Measurements from ENCODE around the gene FAM210B. TPM values are rescaled to one million over a fixed set of nuclear protein-coding genes. Genes with fewer than 3 reads are reported as not detected.

The FAM210B gene
- total and polyA plus RNA-seq, 2 donors = 31.2 to 49.0 TPM

DNA sequence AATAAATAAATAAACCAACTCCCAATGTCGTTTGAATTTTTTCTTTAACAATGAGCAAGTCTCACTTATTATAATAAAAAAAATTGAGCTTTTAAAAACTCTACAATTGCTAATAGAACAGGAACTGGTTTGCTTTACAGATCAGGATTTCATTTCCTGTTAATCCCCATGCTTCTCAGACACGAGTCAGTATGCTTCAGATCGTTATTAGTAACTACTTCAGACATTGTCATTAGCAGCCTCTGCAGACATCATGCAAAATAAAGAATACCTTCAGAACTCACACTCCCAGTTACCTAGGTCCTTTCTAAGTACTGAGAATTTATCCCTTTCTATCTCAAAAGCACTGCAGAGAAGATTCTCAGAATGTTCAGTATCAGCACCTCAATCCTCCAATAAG, 10.0 kb upstream of the FAM210B start:
- no peak for DNase-seq (ENCODE audit: extremely low spot score)
- no peak overlapping the region for H3K27ac ChIP-seq (ENCODE audit: low read depth)
- 12% methylated on average over 3 of the region's 3 CpGs for WGBS

DNA sequence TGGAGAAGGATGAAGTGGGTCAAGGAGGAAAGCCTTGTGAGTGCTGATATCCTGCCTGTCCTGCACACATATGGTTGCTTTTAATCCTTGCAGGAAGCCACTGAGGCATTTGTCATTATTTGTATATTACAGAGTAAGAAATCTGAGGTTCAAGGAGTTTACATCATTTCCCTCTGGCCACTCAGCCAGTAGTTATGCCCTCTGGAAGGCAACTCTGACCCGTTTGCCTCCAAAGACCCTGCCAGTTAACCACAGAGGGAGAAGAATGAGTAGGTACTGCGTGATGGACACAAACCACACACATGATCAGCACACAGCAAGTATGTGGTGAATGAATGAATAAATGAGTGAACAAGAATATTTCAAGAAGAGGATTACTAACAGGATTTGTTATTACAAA, 7.9 kb upstream of the FAM210B start:
- WGBS = 79% methylated on average over 2 of the region's 2 CpGs
- Histone ChIP-seq H3K4me1 (ENCODE audit: insufficient read depth) (no peaks in the 10 kb centered on the region), H3K27ac (ENCODE audit: low read depth) (no peak overlapping the region), H3K36me3 (ENCODE audit: insufficient read depth) (no peaks in the 10 kb centered on the region), H3K4me3 (ENCODE audit: low read depth, low read length) (no peak overlapping the region)
- DNase-seq (ENCODE audit: extremely low spot score) = no peak

More for the DNA sequence above, 10.0 kb upstream of the FAM210B start:
- H3K4me3 ChIP-seq (ENCODE audit: low read depth, low read length) = no peak overlapping the region
- no peaks in the 10 kb centered on the region for H3K4me1 ChIP-seq (ENCODE audit: insufficient read depth)
- no peaks in the 10 kb centered on the region for H3K36me3 ChIP-seq (ENCODE audit: insufficient read depth)

DNA sequence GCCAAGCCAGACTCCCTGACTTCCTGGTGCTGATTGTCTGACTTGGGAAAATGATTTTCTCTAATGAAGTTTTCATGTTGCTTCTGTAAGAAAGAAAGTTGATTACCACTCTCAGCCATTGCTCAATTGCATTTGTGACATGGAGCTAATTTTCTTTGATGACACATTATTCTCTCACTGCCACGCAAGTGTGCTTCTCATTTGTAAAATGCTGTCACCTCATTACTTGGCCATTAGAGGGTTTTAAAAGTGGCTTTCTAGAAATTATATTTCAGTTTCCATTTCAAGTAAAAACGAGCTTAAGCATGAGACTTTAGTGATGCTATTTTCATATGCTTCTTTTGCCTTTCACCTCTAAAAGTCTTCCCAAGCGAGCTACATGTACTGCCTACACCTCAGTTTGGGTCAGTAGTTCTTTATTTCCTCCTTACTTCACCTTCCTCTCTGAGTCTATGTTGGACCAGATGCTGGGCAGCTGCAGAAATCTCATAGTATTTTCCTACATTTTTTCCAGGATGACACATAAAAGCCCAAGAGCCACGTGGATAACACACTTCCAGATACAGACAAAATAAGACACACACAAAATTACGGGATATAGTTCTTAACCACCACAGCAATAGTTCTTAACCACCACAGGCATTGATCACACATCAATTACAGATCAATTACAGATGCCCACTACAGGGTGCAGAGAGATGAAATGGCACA, 6.3 kb upstream of the FAM210B start:
- 68% methylated on average over 5 of the region's 5 CpGs for WGBS
- no peaks in the 10 kb centered on the region for H3K36me3 ChIP-seq (ENCODE audit: insufficient read depth)
- H3K27ac ChIP-seq (ENCODE audit: low read depth) = no peak overlapping the region
- DNase-seq (ENCODE audit: extremely low spot score) = no peak
- H3K4me1 ChIP-seq (ENCODE audit: insufficient read depth) = no peaks in the 10 kb centered on the region
- H3K4me3 ChIP-seq (ENCODE audit: low read depth, low read length) = no peak overlapping the region

DNA sequence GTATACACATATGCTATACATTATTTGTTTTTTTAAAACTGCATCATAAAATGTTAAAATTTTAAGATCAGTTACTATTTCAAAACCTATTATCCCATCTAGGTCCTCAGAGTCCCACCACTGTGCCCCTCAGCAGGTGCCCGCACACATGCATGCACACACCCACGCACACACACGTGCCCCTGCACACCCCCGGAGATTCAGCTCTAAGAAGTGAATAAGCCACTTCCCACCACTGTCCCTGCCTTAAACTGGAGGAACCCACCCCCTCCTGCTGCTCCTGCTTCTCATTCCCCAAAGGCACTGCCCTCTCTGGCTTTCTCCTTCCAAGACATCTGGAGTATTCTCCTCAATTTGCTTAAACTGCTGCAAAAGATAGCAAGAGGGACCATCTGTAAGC, 5.4 kb upstream of the FAM210B start:
- H3K27ac ChIP-seq (ENCODE audit: low read depth) = no peak overlapping the region
- no peak for DNase-seq (ENCODE audit: extremely low spot score)
- H3K36me3 ChIP-seq (ENCODE audit: insufficient read depth) = no peaks in the 10 kb centered on the region
- H3K4me1 ChIP-seq (ENCODE audit: insufficient read depth) = no peaks in the 10 kb centered on the region
- H3K4me3 ChIP-seq (ENCODE audit: low read depth, low read length) = no peak overlapping the region
- WGBS = 89% methylated on average over 4 of the region's 4 CpGs

DNA sequence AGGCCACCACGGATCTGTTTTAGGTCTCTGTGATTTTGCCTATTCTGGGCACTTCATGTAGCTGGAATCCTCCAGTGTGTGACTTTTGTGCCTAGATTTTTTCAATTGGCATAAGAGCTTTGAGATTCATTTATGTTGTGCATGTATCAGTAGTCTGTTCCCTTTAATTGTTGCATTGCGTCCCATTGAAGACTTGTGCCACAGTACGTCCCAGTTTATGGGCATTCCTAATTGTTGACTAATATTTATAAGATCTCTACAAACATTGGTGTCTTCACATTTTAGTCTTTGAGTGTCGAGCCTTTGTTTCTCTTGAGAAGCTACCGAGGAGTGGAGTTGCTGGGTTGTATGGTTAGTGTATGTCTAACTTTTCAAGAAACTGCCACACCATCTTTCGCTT, 704 bp upstream of the FAM210B start:
- 40% methylated on average over 6 of the region's 6 CpGs for whole genome bisulfite sequencing
- Histone ChIP-seq H3K36me3 (ENCODE audit: insufficient read depth) (no peaks in the 10 kb centered on the region), H3K27ac (ENCODE audit: low read depth) (no peak overlapping the region), H3K4me1 (ENCODE audit: insufficient read depth) (no peaks in the 10 kb centered on the region), H3K4me3 (ENCODE audit: low read depth, low read length) (peak overlapping the region; percentile 97)
- DNase-seq (ENCODE audit: extremely low spot score) = no peak

DNA sequence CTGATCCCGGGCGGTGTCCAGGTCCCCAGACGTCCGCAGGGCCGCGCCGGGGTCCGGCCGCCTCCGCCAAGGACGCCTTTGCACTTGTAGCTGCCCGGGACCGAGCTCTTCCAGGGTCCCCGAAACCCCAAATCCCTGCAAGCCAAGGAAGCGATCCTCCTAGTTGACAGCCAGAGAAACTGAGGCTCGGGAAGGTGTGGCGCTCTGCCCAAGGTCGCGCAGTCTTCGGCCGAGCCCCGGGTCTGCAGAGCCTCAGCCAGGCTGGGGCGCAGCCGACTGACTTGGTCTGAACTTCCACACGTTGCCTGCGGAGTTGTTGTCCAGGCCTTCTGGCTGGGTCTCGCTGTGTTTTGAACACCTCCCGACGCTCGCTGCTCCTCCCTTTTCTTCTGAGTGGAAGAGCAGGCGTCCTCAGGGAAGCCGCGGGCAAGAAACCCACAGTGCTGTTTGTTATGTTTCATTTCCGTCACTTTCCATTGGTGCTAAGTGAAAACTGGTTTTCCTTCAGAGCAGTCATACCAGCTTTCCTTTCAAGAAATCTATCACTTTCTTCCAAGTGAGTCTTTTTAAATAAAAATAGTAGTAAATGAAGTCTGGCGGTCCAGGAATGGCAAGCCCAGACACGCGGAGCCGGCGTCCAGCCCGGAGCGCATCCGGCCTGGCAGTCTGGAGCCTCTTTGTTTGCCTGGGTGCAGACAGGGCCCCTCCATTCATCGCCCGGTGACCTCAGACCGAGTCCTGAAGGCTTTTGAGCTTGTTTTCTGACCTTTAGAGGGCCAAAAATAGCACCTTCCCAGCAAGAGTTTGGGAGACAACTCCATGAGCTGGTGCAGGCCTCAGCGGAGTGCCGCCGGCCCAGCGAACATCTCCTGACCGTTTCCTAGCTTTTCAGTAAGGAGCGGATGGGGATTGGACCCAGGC, 698 bp downstream of the FAM210B start:
- H3K4me3 ChIP-seq (ENCODE audit: low read depth, low read length) = peak overlapping the region; percentile 97
- peak; percentile 49 for DNase-seq (ENCODE audit: extremely low spot score)
- H3K27ac ChIP-seq (ENCODE audit: low read depth) = peak overlapping the region; percentile 58
- WGBS = 5% methylated on average over 51 of the region's 51 CpGs
- no peaks in the 10 kb centered on the region for H3K4me1 ChIP-seq (ENCODE audit: insufficient read depth)
- no peaks in the 10 kb centered on the region for H3K36me3 ChIP-seq (ENCODE audit: insufficient read depth)

DNA sequence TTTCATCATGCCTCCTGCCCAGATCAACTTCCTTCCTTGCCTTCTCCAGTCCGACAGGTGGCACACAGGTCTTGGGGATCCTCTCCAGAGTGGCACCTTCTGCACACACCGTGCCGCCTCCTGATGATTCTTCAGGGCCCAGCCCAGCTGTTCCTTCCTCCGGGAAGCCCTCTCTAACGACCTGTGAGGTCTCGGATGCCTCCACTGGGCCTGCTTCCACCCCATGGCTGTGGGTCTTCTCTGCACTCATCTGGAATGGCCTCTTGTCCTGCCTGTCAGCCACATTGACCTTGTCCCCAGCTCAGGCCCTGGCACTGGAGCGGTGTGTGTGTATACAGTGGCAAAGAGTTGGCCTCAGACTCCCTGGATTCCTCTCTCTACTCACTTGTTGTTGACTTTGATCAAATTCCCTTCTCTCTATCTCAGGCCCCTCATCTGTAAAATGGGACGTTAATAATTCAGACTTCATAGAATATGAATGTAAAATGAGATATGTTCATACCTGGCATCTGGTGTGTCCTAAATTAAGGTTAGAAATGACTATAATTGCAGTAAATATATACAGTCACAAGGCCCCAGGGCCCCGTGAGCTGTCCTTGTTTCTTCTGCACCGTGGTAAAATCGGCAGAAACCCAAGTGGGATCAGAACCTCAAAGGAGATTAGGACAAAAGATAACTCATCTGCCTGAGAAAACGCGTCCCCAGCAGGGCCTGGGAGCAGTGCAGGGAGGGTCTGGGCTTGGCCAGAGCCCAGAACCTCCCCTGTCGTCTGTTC, 1.5 kb downstream of the FAM210B start:
- Histone ChIP-seq H3K27ac (ENCODE audit: low read depth) (no peak overlapping the region), H3K4me3 (ENCODE audit: low read depth, low read length) (peak overlapping the region; percentile 97), H3K4me1 (ENCODE audit: insufficient read depth) (no peaks in the 10 kb centered on the region), H3K36me3 (ENCODE audit: insufficient read depth) (no peaks in the 10 kb centered on the region)
- no peak for DNase-seq (ENCODE audit: extremely low spot score)
- 54% methylated on average over 14 of the region's 14 CpGs for WGBS

DNA sequence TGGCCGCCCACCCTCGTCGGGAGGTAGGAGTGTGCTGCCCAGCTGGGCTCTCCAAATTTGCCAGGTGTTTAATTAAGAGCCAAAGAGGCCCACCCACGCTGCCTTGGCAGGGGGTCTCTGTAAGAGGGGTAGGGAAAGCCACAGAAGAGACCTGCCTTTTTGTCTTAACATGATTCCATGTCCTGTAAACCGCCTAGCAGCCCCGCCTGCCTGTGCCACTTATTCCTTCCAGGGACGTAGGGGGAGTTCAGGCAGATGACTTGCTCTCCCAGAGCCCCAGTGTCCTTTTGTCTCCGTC, 2.1 kb downstream of the FAM210B start:
- Histone ChIP-seq H3K4me3 (ENCODE audit: low read depth, low read length) (no peak overlapping the region), H3K4me1 (ENCODE audit: insufficient read depth) (no peaks in the 10 kb centered on the region), H3K27ac (ENCODE audit: low read depth) (no peak overlapping the region), H3K36me3 (ENCODE audit: insufficient read depth) (no peaks in the 10 kb centered on the region)
- WGBS = 74% methylated on average over 8 of the region's 8 CpGs
- DNase-seq (ENCODE audit: extremely low spot score) = no peak

DNA sequence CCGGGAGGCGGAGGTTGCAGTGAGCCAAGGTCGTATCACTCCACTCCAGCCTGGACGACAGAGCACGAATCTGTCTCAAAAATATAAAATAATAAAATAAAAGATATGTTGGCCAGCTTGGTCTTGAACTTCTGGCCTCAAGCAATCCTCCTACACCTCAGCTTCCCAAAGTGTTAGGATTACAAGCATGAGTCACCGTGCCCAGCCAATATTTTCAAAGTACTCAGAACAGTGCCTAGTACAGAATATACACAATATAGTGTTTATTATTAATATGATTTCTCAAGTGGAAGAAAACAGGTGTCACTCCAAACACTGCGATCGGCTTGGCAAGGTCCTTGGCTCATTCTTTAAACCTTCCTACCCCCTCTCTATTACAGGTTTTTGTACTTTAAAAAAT, 3.1 kb downstream of the FAM210B start:
- 83% methylated on average over 8 of the region's 8 CpGs for WGBS
- no peak for DNase-seq (ENCODE audit: extremely low spot score)
- Histone ChIP-seq H3K27ac (ENCODE audit: low read depth) (no peak overlapping the region), H3K36me3 (ENCODE audit: insufficient read depth) (no peaks in the 10 kb centered on the region), H3K4me3 (ENCODE audit: low read depth, low read length) (no peak overlapping the region), H3K4me1 (ENCODE audit: insufficient read depth) (no peaks in the 10 kb centered on the region)

DNA sequence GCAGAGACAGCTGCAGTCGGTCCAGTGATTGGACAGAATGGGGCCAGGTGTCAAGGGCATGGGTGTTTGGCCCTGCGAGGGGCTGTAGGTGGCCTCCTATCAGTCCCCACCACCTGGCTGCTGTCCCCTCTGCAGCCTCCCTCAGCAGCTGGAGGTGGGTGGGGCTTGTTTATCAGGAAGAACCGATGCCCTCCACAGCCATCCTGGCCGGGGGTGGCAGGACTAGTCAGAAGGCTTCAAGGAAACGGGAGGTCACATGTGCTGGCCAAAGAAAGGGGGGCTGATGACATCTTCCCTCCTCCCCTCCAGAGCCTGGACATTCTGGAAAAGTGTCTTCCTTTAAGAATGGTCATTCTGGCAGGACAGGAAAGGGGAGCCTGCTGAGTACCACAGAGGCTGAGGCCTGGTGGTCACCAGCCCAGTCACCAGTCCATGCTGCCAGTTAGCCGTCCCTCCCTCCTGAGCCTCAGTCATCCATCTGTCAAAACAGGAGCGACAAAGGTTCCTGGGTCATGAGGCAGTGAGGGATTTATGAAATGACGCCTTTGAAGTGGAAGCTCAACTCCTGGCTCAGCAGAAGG, 4.1 kb downstream of the FAM210B start:
- H3K4me3 ChIP-seq (ENCODE audit: low read depth, low read length) = no peak overlapping the region
- H3K27ac ChIP-seq (ENCODE audit: low read depth) = no peak overlapping the region
- 52% methylated on average over 8 of the region's 8 CpGs for WGBS
- no peaks in the 10 kb centered on the region for H3K4me1 ChIP-seq (ENCODE audit: insufficient read depth)
- DNase-seq (ENCODE audit: extremely low spot score) = no peak
- H3K36me3 ChIP-seq (ENCODE audit: insufficient read depth) = no peaks in the 10 kb centered on the region

DNA sequence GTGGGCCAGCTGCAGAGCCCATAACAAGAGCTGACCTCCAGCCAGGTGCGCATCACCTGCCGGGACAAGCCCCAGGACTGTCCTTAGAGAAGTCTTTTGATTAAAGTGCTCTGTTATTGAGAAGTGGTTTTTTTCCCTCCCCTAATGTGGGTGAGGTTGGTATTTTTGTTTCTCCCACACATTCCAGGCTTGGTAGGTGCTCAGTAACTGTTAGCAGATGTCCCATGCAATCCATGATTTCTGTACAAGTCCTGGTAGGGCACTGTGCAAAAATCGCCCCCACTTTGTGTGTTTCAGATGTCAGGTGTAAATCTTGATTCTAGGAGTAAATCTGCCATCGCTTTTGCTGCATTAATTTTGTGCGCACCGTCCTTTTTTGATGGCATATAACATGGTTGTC, 4.7 kb downstream of the FAM210B start:
- WGBS = 94% methylated on average over 6 of the region's 6 CpGs
- Histone ChIP-seq H3K27ac (ENCODE audit: low read depth) (no peak overlapping the region), H3K36me3 (ENCODE audit: insufficient read depth) (no peaks in the 10 kb centered on the region), H3K4me1 (ENCODE audit: insufficient read depth) (no peaks in the 10 kb centered on the region), H3K4me3 (ENCODE audit: low read depth, low read length) (no peak overlapping the region)
- no peak for DNase-seq (ENCODE audit: extremely low spot score)

DNA sequence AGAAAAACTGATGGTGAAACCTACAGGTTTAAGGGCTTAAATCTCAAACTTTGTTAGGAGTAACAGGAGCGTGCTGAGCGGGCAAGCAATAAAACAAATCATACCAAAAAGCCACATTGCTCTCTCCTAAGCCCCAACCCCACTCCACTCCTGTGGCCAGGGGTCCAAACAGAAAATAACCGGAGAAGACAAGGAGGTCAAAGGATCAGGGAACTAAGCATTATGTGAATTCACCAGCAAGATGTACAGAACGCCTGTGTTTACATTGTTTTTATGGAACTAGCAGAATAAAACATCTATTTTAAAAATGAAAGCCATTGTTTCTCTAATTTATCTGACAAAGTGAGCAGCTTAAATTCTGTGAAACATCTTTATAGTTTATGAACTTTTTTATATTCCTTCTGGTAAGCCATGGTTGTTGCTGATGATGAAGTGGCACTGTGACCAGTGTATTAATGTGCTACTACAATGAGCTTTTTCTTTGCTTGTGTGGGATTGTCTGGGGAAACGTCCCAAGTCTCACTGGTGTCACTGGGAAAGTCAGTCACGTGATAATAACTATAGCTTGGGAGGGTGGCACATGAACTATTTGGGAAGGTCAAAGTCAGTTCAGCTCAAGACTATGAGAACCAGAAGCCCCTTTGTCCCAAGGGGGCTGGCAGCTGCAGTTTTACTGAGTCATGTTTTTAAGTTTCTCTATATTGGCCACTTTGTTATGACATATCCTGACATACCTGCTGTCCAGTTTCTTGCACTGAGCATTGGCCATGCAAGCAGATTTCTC, 9.8 kb downstream of the FAM210B start:
- DNase-seq (ENCODE audit: extremely low spot score) = no peak
- Histone ChIP-seq H3K4me1 (ENCODE audit: insufficient read depth) (no peaks in the 10 kb centered on the region), H3K36me3 (ENCODE audit: insufficient read depth) (no peaks in the 10 kb centered on the region), H3K27ac (ENCODE audit: low read depth) (no peak overlapping the region), H3K4me3 (ENCODE audit: low read depth, low read length) (no peak overlapping the region)
- 77% methylated on average over 6 of the region's 6 CpGs for WGBS

DNA sequence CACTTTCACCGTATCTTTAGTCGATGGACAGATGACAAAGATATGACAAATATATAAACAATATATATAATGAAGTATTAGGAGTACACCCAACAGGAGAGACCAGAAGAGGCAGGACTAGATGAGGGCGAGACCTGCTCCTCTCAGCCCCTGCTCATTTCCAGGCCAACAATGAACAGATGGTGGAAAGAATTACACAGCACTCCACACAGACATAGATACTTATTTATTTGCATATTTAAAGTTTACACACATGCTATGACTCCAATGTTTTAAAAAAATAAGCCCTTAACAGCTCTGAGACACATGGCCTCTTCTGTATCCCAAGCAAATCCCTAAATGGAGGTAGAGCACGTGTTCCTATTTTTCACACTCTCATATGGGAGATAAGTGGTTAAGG, 10.4 kb downstream of the FAM210B start:
- H3K36me3 ChIP-seq (ENCODE audit: insufficient read depth) = no peaks in the 10 kb centered on the region
- H3K4me1 ChIP-seq (ENCODE audit: insufficient read depth) = no peaks in the 10 kb centered on the region
- no peak overlapping the region for H3K27ac ChIP-seq (ENCODE audit: low read depth)

More for the DNA sequence above, 10.4 kb downstream of the FAM210B start:
- no peak overlapping the region for H3K4me3 ChIP-seq (ENCODE audit: low read depth, low read length)
- DNase-seq (ENCODE audit: extremely low spot score) = no peak
- WGBS = 83% methylated on average over 4 of the region's 4 CpGs

Data from urinary bladder (tissue), 4 donors.